Measurements from ENCODE around the gene ARID3B. TPM values are rescaled to one million over a fixed set of nuclear protein-coding genes. Genes with fewer than 3 reads are reported as not detected.
A peak's percentile ranks its signal among the peaks of the same experiment; 100 is the strongest.
"Not testable (repeated sequence)": the region's sequence is repeated elsewhere in the genome, so short reads cannot be mapped to it uniquely, and the experiment has no call there.

The ARID3B gene
- polyA plus RNA-seq, 2 of the 4 experiments (the other 2 are of a cell fraction), result 2.3 TPM

GRCh38 chr15:74535388-74536084, 5.5 kb upstream of the ARID3B start (continued):
- TF ChIP-seq HMGXB4 (CRISPR knock-in tag; IDR thresholded peaks at IDR 0.05; ENCODE audit: borderline replicate concordance), result no peak

GRCh38 chr15:74537736-74538135, 3.3 kb upstream of the ARID3B start:
- Histone ChIP-seq H3K9me3 (no peaks in the 10 kb centered on the region), H3K4me1 (peaks cover 13% of the 10 kb centered on the region; the same call in 2 of the 3 replicates), H3K4me3 (no peak overlapping the region), H3K27ac (no peak overlapping the region), H3K4me2 (no peak overlapping the region)
- DNase-seq (ENCODE audit: low read depth in 1 of 2, low spot score in 1 of 2) (no peak), FAIRE-seq (no peak), ATAC-seq (no peak)
- CTCF ChIA-PET, result no interaction called here
- POLR2A ChIA-PET, result no interaction called here
- 100% methylated on average over 1 of the region's 1 CpG for WGBS (ENCODE audit: missing lambda C conversion rate)
- no peak for TF ChIP-seq KDM1A (IDR thresholded peaks at IDR 0.05; ENCODE audit: low read depth)
- TF ChIP-seq TP53 (CRISPR knock-in tag; IDR thresholded peaks at IDR 0.05), result no peak
- TF ChIP-seq TFCP2L1 (CRISPR knock-in tag; IDR thresholded peaks at IDR 0.05), result no peak
- no peak for TF ChIP-seq CBX8 (IDR thresholded peaks at IDR 0.05)
- TF ChIP-seq, protein P1, sequence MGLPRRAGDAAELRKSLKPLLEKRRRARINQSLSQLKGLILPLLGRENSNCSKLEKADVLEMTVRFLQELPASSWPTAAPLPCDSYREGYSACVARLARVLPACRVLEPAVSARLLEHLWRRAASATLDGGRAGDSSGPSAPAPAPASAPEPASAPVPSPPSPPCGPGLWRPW (IDR thresholded peaks at IDR 0.05), result no peak
- no peak for TF ChIP-seq JUN (IDR thresholded peaks at IDR 0.05)
- TF ChIP-seq, protein P2, sequence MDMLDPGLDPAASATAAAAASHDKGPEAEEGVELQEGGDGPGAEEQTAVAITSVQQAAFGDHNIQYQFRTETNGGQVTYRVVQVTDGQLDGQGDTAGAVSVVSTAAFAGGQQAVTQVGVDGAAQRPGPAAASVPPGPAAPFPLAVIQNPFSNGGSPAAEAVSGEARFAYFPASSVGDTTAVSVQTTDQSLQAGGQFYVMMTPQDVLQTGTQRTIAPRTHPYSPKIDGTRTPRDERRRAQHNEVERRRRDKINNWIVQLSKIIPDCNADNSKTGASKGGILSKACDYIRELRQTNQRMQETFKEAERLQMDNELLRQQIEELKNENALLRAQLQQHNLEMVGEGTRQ (IDR thresholded peaks at IDR 0.05), result no peak
- TF ChIP-seq CHD2 (IDR thresholded peaks at IDR 0.05; ENCODE audit: low read length, partially characterized antibody), result no peak
- TF ChIP-seq SMC3 (IDR thresholded peaks at IDR 0.05), result no peak
- no peak for TF ChIP-seq ZFP36 (IDR thresholded peaks at IDR 0.05; ENCODE audit: borderline replicate concordance, partially characterized antibody)
- TF ChIP-seq, protein P3, sequence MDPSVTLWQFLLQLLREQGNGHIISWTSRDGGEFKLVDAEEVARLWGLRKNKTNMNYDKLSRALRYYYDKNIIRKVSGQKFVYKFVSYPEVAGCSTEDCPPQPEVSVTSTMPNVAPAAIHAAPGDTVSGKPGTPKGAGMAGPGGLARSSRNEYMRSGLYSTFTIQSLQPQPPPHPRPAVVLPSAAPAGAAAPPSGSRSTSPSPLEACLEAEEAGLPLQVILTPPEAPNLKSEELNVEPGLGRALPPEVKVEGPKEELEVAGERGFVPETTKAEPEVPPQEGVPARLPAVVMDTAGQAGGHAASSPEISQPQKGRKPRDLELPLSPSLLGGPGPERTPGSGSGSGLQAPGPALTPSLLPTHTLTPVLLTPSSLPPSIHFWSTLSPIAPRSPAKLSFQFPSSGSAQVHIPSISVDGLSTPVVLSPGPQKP (IDR thresholded peaks at IDR 0.05; ENCODE audit: low read depth, low read length), result no peak
- TF ChIP-seq, protein P4, sequence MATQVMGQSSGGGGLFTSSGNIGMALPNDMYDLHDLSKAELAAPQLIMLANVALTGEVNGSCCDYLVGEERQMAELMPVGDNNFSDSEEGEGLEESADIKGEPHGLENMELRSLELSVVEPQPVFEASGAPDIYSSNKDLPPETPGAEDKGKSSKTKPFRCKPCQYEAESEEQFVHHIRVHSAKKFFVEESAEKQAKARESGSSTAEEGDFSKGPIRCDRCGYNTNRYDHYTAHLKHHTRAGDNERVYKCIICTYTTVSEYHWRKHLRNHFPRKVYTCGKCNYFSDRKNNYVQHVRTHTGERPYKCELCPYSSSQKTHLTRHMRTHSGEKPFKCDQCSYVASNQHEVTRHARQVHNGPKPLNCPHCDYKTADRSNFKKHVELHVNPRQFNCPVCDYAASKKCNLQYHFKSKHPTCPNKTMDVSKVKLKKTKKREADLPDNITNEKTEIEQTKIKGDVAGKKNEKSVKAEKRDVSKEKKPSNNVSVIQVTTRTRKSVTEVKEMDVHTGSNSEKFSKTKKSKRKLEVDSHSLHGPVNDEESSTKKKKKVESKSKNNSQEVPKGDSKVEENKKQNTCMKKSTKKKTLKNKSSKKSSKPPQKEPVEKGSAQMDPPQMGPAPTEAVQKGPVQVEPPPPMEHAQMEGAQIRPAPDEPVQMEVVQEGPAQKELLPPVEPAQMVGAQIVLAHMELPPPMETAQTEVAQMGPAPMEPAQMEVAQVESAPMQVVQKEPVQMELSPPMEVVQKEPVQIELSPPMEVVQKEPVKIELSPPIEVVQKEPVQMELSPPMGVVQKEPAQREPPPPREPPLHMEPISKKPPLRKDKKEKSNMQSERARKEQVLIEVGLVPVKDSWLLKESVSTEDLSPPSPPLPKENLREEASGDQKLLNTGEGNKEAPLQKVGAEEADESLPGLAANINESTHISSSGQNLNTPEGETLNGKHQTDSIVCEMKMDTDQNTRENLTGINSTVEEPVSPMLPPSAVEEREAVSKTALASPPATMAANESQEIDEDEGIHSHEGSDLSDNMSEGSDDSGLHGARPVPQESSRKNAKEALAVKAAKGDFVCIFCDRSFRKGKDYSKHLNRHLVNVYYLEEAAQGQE (IDR thresholded peaks at IDR 0.05), result no peak
- TF ChIP-seq CEBPB (IDR thresholded peaks at IDR 0.05), result no peak
- no peak for TF ChIP-seq RCOR1 (IDR thresholded peaks at IDR 0.05; ENCODE audit: low read depth, low read length)
- no peak for TF ChIP-seq ZSCAN20 (CRISPR knock-in tag; IDR thresholded peaks at IDR 0.05)
- TF ChIP-seq MAFK (IDR thresholded peaks at IDR 0.05; ENCODE audit: partially characterized antibody), result no peak
- no peak for TF ChIP-seq HOXA7 (CRISPR knock-in tag; IDR thresholded peaks at IDR 0.05)
- no peak for TF ChIP-seq NPAS2 (CRISPR knock-in tag; IDR thresholded peaks at IDR 0.05; ENCODE audit: borderline replicate concordance)

GRCh38 chr15:74539521-74539920, 1.5 kb upstream of the ARID3B start:
- H3K9me3 ChIP-seq; FAIRE-seq; DNase-seq (ENCODE audit: low read depth in 1 of 2, low spot score in 1 of 2); CTCF ChIA-PET; H3K27ac ChIP-seq; ATAC-seq; POLR2A ChIA-PET: not testable (repeated sequence)
- H3K4me3 ChIP-seq, result peak overlapping the region; percentile 74; the same call in 2 of the 3 replicates
- peaks cover 13% of the 10 kb centered on the region; the same call in 2 of the 3 replicates for H3K4me1 ChIP-seq
- H3K4me2 ChIP-seq, result peak overlapping the region; percentile 93
- 86% methylated on average over 12 of the region's 12 CpGs for WGBS (ENCODE audit: missing lambda C conversion rate)

Measured in A549 (cell line).